GM12872 (cell line): ENCODE data around the gene GARIN6.

Source experiments
- CTCF ChIP-seq: IDR thresholded peaks from 3 replicates; pipeline ENCODE4 v1.5.1; 2011; ENCODE audit warnings: low read depth, mild to moderate bottlenecking, low read length, moderate library complexity; ENCODE audit not compliant: insufficient read depth

Gene GARIN6

DNA sequence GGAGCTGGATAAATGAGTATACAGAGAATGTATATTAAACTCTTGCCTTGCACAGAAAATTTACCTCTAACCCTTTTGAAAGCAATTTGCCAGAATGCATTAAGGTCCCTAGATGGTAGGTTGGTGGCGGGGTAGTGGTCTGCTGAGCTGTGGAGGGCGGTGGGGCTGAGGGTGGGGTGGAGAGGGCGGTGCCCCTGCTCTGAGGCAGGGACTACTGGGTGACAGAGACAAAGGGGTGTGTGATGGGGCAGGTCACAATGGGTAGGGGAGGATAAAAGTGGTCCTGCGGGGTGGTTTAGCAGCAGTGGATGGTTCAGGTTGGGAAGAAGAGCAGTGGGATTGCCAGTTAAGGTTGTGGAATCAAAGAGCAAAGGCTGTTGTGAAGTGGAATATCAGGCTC is at the start of gene GARIN6:
TSS of gene GARIN6 (plus strand) at position 301 of the 400 bp plus-strand sequence. CDS start 422 bp downstream, outside the sequence.
- no peak for TF ChIP-seq CTCF

DNA sequence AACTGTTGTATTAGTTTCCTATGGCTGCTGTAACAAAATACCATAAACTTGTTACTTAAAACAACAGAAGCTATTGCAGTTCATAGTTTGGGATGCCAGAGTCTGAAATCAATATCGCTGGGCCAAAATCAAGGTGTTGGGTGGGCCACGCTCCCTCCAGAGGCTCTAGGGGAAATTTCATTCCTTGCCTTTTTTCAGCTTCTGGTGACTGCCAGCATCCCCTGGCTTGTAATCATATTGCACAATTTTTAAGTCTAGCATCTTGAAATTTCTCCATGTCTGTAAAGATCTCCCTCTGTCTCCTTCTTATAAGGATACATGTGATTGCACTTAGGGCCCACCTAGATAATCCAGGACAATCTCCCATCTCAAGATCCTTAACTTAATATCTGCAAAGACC is 48.8 kb upstream of the GARIN6 start:
- no peak for TF ChIP-seq CTCF

GRCh38 chr12:99600388-99600787 is 47.2 kb upstream of the GARIN6 start:
- TF ChIP-seq CTCF = no peak

GRCh38 chr12:99609455-99610181 is 37.9 kb upstream of the GARIN6 start:
- no peak for TF ChIP-seq CTCF

DNA sequence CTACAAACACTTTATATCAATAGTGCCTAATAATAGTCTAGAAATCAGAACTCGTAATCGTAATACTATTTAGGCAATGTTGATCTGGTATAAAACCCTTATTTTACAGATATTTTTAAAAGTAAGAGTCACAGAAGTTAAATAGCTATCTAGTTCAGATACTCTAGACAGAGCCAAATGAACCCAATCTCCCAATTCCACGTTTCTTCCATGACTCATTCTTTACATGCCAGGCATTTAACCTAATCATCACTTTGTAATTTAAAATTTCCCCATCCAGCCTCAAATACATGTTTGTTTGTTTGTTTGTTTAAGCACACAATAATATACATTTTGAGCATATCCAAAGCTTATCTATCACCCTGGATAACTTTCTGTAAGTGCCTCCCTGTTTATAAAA is 36.4 kb upstream of the GARIN6 start:
- TF ChIP-seq CTCF = no peak

GRCh38 chr12:99611599-99611998 is 36.0 kb upstream of the GARIN6 start:
- TF ChIP-seq CTCF = no peak

DNA sequence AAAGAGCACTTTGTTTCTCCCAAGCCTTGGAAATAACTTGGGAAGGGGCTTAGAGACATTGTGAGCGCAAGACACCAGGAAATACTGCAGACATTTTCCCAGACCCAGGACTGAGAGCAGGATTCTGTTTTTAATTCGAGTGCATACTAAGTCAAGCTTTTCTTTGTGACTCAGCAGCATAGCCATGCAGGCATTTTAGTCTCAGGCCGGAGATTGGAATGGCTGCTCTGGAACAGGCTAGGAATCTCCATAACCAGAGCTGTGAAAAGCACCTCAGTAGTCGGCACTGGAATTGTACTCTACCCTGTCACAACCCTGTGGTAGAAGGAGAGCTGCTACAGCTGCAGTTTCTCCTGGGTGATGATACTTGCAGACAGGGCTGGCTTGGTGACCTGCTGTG is 28.9 kb upstream of the GARIN6 start:
- no peak for TF ChIP-seq CTCF
